GM03348 (cell line): ENCODE results near the gene TRIM39.

Source experiments
- DNase-seq: peaks from one replicate; pipeline ENCODE4 v3.0.0; 2012; ENCODE audit warnings: low spot score

TRIM39 gene

DNA sequence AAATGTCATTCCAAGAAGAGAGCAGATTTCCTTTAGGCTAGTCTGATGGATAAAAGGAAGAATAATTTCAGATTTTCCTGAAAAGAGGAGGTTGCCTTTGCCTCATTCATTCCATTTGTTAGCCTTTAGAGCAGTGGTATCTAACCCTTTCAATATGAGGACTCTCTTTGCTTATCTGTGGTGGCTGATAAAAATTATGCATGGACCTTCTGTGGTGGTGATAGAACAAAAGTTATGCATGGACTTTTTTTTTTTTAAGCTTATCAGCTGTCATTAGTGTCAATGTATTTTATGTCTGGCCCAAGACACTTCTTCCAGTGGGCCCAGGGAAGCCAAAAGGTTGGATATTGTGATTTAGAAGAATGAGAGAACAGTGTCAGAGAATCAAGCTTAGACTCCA lies 1.7 kb downstream of the TRIM39 start:
- no peak for DNase-seq

DNA sequence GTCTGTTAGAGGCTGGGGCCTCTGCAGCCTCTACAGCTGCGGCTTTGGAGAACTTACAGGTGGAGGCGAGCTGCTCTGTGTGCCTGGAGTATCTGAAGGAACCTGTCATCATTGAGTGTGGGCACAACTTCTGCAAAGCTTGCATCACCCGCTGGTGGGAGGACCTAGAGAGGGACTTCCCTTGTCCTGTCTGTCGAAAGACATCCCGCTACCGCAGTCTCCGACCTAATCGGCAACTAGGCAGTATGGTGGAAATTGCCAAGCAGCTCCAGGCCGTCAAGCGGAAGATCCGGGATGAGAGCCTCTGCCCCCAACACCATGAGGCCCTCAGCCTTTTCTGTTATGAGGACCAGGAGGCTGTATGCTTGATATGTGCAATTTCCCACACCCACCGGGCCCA lies 2.6 kb downstream of the TRIM39 start:
- no peak for DNase-seq

DNA sequence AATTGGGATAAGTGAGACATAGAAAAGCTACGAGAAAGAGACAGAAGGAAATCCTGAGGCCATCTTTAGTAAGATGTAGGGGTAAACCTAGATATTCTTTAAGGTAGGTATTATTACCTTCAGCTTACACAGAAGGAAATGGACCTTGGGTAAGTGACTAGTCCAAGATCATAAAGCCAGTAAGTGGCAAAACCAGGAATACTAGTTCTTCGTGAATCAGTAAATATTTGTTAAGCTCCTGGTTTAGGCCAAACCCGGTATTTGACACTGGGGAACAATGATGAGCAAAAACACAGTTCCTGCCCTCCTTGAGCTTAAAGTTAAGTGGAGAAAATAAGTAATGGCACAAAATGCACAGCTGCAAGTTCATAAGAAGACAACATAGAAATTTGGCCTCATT lies 5.3 kb downstream of the TRIM39 start:
- no peak for DNase-seq

DNA sequence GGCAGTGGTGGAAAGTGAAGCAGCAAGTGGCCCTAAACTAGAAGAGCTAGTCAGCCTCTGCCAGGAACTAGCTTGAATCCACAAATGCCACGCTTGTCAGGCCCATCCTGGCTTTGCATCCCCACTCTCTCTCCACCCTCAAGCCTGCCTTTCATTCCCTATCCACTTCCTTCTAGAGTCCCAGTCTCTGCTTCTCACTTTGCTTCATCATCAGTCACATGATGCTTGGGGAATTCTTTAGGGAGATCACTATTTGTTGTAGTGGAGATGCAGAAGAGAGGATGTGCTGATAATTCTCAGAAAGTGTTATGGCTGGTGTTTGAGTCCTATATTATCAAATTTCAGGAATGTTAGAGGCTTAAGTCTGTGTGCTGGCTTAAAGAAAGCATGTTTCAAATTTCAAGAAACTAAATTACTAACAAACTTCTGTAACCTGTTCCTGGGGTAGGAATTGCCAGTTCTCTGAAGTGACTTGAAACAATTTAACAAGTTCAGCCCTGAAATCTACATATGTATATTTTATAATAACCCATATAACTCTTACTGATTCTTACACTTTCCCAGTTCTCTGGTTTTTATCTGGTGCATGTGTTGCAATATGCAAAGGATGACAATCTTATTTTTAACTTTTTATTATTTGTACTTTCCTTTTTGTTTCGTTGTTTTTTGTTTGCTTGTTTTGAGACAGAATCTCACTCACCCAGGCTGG lies 7.5 kb downstream of the TRIM39 start:
- no peak for DNase-seq

DNA sequence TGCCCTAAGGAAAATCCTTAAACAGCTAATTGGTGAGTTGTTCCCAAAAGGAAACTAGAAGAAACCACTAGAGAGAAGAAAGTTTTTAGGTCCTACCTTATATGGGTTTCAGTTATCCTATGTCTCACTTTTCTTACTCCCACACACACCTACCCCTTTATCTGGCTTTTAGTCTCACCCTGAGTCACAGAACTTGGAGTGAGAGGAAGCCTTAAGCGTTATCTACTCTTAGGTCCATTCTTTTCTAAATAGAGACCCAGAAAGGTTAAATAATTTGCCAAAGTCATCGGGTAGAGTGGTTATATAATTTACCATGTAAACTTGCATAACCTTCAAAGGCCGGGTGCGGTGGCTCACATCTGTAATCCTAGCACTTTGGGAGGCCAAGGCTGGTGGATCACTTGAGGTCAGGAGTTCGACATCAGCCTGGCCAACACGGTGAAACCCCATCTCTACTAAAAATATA lies 13.9 kb downstream of the TRIM39 start:
- DNase-seq: no peak

DNA sequence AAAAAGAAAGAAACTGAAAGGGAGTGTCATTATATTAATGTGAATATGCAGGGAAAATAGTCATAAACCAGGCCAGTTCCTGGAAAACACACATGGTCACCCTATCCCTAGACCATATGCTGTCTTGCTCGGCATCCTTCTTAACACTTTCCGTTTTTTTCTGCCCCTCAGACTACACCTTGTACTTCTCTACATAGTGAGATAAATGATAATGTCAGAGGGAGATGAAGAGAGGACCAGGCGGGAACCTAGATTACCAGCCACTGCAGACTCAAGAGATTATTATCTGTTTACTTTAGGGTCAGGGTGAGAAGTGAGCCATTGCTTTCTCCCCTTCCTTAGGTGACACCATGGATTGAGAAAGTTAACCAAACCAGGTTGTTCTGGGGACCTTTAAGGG lies 14.5 kb downstream of the TRIM39 start:
- DNase-seq: no peak

DNA sequence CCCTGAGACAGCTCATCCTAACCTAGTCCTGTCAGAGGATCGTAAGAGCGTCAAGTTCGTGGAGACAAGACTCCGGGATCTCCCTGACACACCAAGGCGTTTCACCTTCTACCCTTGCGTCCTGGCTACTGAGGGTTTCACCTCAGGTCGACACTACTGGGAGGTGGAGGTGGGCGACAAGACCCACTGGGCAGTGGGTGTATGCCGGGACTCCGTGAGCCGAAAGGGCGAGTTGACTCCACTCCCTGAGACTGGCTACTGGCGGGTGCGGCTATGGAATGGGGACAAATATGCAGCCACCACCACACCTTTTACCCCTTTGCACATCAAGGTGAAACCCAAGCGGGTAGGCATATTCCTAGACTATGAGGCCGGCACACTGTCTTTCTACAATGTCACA lies 15.0 kb downstream of the TRIM39 start:
- DNase-seq: no peak

DNA sequence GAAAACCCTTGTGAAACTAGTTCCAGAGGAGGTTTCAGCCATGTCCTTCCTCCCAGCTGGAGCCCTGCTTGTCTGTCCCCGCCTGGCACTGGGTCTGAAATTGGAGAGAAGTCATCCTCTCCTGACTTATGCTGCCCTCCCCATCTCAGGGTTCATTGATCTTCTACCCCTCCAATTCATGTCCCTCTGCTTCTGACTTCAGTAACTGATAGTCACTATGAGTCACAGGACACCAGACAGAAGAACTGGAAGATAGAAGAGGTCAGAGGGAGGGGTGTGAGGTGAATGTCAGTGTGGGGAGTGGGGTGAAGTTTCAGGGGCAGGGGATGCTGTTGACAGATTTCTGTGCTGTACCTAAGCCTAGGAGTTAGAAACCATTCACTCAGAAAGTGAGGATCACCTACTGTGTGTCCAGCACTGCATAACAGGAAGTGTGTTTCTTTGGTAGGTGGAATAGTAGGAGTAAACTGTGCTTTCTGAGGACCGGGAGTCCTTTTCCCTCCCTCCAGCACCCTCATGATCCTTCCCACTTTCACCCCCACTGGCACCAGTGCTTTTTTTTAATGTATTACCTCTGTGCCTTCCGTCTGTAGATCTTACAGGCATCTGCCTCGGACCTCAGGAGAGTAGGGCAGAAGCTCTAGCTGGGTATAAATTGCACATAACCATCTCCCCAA lies 17.6 kb downstream of the TRIM39 start:
- DNase-seq: no peak

DNA sequence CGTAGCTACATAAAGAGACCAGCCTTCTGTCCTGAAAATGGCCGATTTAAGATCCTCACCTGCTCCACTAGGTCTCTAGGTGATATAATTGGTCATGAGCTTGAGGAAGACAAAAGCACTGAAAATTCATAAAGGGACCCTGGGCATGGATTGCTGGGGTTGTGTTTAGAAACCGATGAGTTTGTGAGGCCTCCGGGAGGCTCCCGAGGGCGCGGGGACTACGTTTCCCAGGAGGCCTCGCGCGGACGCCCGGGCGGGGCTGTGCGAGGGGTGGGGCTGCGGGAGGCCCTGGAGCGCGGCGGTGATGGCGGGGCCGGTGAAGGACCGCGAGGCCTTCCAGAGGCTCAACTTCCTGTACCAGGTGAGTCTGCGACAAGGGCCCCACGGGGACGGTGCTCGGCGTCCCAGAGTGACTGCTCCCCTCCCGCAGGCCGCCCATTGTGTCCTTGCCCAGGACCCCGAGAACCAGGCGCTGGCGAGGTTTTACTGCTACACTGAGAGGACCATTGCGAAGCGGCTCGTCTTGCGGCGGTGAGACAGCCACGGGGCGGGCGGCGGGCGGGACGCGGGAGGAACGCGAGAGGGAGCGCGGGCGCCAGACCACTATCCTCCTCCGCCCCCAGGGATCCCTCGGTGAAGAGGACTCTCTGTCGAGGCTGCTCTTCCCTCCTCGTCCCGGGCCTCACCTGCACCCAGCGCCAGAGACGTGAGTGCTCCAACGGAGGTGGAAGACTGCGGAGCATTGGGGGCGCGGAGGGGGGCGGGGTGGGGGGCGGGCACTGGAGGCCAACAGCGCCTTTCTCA lies 18.3 kb downstream of the TRIM39 start, which contains the start of gene RPP21:
Gene RPP21, plus strand, starts transcription at position 289 of the 804 bp plus-strand sequence. Its CDS starts 16 bp downstream, at position 305.
- DNase-seq: peak; percentile 98

DNA sequence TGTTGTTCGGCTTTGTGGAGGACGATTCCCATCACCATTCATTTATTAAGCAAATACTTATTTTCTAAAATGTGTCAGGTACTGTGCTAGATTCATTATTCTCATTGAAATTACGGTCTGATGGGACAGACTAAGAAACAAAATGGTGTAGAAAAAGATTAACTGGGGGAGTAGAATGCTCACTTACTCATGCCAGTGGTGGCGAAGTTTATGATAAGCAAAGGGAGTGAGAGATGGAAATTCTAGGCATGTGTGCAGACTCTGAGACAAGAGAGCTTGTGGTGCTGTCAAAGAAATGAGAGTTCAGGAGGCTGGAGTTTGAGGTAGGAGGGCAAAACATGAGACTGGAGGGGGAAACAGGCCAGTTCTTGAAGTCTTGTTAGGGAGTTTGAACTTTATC lies 19.1 kb downstream of the TRIM39 start:
- no peak for DNase-seq

DNA sequence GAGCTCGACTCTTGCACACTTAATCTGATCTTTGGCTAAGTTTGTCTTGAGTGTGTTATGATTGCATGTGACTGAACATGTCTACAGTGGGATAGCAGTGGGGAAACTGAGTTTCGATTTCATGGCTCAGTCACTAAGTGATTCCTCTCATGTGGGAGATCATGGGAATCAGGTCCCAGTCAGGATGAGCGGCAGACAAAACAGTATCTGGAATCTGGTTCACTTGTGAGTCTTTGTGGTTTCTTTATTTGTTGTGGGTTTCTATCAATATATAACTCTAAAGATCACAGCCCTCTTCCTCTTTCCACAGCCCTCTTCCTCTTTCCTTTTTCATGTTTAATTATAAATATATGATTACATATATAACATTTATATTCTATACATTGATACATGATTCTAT lies 22.2 kb downstream of the TRIM39 start:
- no peak for DNase-seq

DNA sequence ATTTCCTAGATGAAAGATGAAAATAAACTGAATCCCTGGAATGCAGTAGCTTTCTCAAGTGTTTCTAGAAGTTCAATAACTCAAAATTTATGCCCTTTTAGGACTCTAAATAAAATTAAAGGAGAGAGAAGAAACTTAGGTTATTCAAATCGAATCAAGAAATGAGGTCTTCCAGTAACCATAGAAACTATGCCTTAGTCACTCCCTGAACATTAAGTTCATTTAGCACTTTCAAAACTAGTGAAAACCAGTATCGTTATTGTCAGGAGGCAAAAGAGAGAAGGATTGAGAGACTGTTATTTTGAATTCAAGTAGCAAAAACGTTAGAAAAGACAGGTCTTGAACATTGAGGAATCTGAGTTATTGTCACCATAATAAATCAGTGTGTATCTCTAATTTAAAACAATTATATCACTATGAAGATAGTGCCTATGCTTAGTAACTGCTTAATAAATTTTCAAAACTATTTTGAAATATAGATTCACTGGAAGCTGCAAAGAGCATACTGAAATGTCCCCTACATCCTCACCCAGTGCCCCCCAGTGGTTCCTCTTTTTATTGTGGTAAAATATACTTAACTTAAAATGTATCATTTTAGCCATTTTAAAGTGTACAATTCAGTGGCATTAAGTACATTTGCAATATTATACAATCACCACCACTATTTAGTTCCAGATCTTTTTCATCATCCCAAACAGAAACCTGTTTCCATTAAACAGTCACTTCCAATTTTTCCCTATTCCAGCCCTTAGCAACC lies 22.9 kb downstream of the TRIM39 start:
- no peak for DNase-seq

DNA sequence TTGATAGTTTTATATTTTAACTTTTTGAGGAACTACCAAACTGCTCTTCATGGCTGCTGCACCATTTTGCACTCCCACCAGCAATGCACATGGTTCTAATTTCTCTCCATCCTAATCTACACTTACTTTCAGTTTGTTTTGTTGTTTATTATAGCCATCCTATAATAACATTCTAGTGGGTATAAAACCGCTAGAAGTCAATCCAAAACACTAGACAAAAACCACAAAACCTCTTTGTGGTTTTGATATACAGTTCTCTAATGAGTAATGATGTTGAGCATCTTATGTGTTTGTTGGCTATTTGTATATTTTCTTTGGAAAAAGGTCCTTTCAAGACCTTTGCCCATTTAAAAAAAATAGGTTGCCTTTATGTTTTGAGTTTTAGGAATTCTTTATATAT lies 23.8 kb downstream of the TRIM39 start:
- no peak for DNase-seq

DNA sequence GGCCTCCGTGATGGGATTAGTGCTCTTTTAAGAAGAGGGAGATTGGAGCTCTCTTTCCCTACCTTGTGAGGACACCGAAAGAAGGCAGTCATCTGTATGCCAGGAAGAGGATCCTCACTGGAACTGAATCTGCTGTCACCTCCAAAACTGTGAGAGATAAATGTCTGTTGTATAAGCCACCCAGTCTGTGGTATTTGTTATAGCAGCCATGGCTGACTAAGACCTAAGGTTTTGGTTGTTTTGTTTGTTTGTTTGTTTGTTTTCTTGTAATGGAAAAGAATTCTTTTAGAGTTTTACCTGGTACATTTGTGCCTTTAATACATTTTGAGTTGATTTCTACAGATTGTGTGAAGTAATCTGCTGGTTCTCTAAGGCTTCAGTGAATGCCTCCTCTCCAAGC lies 25.8 kb downstream of the TRIM39 start:
- DNase-seq: no peak

DNA sequence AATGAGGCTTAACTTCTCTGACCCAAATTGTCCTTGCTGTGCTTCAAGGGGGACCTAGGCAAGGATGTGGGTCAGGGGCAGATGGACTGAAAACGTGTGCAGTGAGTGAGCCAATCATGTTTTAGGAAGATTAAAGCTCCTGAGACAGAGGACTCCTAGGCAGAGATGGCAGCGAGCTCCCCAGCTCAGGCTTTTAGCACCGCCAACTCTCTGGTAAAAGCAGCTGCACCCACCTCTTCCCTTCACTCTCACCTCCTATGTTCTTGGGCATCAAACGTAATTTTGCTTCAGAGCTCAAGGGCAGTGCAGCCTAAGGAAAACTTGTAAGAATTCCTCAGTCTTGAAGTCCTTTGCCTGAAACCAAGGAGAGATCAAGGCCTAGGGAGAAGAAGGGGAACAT lies 28.6 kb downstream of the TRIM39 start:
- DNase-seq: no peak

DNA sequence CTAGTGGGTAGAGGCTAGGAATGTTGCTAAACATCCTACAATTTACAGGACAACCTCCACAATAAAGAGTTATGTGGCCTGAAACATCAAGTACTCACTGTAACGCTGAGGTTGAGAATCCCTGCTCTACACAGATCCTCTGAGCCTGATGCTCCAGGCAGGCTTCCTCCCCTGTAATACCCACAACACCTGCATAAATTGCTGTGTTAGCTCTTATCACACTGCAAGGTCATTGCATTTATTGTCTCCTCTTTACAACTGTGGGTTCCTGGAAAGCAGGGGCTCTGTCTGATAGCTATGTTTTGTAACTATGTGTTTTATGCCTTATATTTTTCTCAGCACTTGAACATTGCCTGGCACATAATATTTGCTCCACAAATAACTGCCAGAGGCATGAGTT lies 29.8 kb downstream of the TRIM39 start:
- DNase-seq: no peak

DNA sequence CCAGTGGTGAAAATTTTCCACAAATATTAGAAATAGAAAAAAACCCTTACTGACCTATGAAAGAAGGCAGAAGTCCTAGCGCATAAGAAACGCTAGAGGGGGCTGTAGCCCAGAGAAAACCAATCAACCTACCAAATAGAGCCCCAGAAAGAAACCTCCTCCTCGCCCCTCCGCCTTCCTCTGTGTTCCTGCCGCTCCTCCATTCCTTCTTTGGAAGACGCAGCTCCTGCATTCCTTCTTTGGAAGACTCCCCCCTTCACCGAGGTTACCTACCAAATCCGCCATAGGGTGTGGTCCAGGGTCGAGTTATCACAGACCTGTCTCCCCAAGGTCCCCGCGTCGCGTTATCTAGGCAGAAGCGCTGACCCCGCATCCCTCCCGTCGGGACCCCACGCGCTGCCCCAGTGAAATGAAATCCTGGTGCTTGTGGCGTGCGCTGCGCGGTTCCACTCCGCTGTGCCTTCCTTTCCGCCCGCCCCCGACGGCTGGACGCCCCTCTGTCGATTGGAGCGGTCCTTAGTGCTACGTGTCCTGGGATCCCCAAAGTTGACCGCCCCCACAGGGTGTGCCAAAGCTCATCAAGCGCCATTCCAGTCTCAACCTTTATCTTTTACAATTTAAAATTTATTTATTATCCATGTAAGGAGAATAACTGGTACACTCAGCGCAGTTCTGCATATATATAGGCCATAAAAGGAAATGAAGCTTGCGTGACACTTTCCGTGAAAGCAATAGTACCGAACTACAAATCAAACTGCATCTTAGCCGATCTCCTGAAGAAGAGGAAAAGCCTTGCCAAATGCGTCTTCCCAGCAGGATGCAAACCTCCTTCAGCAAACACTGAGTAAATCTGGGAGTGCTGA lies 31.2 kb downstream of the TRIM39 start:
- DNase-seq: peak; percentile 86

DNA sequence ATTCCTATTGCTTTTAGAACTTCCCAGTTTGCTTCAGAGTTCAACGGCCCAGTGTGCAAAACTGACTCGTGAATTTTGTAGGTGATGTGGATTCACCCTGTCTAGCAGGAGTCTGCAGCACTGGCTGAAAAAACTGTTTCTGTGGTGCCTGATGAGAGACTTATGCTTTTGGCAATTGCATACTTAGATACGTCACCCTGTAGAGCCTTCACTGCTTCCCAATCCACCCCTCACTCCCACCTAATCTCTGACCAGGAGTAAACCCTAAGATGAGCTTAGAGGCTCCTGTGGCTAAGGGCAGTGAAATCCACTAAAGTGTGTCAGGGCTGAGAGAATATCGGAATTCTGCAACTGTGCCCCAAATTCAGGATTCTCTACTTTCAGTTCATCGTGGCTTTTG lies 32.5 kb downstream of the TRIM39 start:
- no peak for DNase-seq

DNA sequence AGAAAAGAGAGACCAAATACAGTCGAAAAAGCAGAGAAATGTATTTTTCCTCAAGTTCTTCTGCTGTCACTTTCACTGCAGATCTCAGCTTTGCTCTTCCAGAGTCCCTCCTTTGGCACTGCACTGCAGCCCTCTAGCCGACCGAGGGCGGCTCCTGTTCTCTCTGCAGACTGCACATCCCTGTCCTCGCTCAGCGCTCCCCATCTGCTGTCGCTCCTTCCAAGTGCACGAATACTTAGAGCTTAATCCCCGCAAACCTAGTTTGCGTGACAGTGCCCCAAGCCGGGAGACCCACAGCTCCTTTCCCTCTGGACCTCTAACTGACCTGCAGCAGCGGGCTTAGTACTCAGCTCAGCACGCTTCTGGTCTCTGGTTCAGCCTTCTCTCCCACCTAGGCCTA lies 33.4 kb downstream of the TRIM39 start:
- DNase-seq: no peak

DNA sequence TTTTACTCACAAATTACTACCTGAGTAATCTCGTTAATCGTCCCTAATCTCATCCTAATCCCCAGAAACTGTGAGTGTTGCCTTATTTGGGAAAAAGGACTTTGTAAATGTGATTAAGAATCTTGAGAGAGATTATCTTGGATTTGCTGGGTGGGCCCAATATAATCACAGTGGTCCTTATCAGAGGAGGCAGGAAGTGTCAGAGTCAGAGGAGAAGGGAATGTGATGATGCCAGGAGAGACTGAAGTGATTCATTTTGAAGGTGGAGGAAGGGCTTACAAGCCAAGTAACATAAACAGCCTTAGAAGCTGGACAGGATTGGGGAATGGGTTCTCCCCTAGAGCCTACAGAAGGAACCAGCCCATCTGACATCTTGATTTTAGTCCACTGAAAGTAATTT lies 34.9 kb downstream of the TRIM39 start:
- DNase-seq: no peak

DNA sequence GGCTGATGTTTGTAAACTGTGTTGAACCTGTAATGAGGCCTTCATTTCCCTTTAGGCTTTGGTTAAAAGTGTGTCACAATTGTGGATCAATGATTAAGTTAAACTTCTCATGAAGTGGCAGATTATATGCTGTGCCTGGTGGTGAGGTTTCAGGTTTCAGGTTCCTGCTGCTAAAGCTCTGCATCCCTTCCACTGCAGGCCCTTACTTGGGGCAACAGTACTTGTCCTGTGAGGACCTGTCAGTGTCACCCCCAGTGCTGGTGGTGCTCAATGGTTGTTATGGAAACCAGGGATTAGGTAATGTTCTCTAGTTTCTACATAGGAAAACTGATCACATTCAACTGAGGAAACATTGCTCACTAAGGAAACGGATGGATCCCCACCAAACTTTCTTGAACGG lies 36.7 kb downstream of the TRIM39 start:
- no peak for DNase-seq
